PC-9 (cell line): ENCODE results near the gene LIPJ. TPM values are rescaled to one million over a fixed set of nuclear protein-coding genes. Genes with fewer than 3 reads are reported as not detected.

ENCODE experiments used
- BruUV-seq: library from RNA; stranded (reverse); fragments of 400-500 nt; replicated peaks from 2 replicates; lab custom pipeline; 2021; lab: Mats Ljungman, UMichigan
- CTCF ChIA-PET: fragments of 300-600 bp; sonication (Branson Sonifier 250); formaldehyde crosslinking; loops from one replicate; lab custom pipeline; 2022; ENCODE audit warnings: antibody characterized with exemption; lab: Charles Lee
- POLR2A ChIA-PET: fragments of 300-600 bp; sonication (Branson Sonifier 250); formaldehyde crosslinking; loops from one replicate; lab custom pipeline; 2022; ENCODE audit warnings: antibody characterized with exemption; ENCODE audit not compliant: unreplicated experiment; lab: Charles Lee
- DNase-seq, 2 experiments: peaks; one replicate each; pipeline versions ENCODE4 v3.0.0 to v3.0.0-alpha.2; 2015 to 2022; ENCODE audit warnings: mixed read lengths in 1 of 2
- H2AFZ ChIP-seq: fragments of 200-600 bp; sonication (generic); 2 replicates; pipeline ENCODE4 v1.8.1; 2017; ENCODE audit warnings: antibody characterized with exemption
- H3F3A ChIP-seq: fragments of 200-600 bp; sonication (generic); 2 replicates; pipeline ENCODE4 v1.8.1; 2017; ENCODE audit warnings: antibody characterized with exemption, mild to moderate bottlenecking, low read depth; ENCODE audit not compliant: insufficient read depth
- H3K27ac ChIP-seq: fragments of 200-600 bp; sonication (generic); 2 replicates; pipeline ENCODE4 v1.6.1; 2016; ENCODE audit warnings: mixed run types
- H3K27me3 ChIP-seq: fragments of 200-600 bp; sonication (generic); 2 replicates; pipeline ENCODE4 v1.6.1; 2016; ENCODE audit warnings: low read depth, mixed run types; ENCODE audit not compliant: insufficient read depth
- H3K36me3 ChIP-seq: fragments of 200-600 bp; sonication (generic); 2 replicates; pipeline ENCODE4 v1.6.1; 2016; ENCODE audit warnings: low read depth, mixed run types
- H3K4me1 ChIP-seq: fragments of 200-600 bp; sonication (generic); replicated peaks from 2 replicates; pipeline ENCODE4 v1.6.1; 2016; ENCODE audit warnings: mixed run types; ENCODE audit not compliant: insufficient read depth
- H3K4me2 ChIP-seq: fragments of 200-600 bp; sonication (generic); 2 replicates; pipeline ENCODE4 v1.6.1; 2017; ENCODE audit warnings: mixed run types
- H3K4me3 ChIP-seq: fragments of 200-600 bp; sonication (generic); 2 replicates; pipeline ENCODE4 v1.6.1; 2016; ENCODE audit warnings: mixed run types
- H3K79me2 ChIP-seq: fragments of 200-600 bp; sonication (generic); 2 replicates; pipeline ENCODE4 v1.6.1; 2017; ENCODE audit warnings: low read depth, mixed run types
- H3K9me2 ChIP-seq: fragments of 200-600 bp; sonication (generic); 2 replicates; pipeline ENCODE4 v1.8.1; 2017; ENCODE audit warnings: mild to moderate bottlenecking; ENCODE audit not compliant: insufficient read depth
- H3K9me3 ChIP-seq: fragments of 200-600 bp; sonication (generic); 2 replicates; pipeline ENCODE4 v1.8.1; 2016; ENCODE audit warnings: low read depth; ENCODE audit not compliant: insufficient read depth
- H4K20me1 ChIP-seq: fragments of 200-600 bp; sonication (generic); 2 replicates; pipeline ENCODE4 v1.8.1; 2017; ENCODE audit not compliant: insufficient read depth
- CTCF ChIP-seq: fragments of 200-600 bp; sonication (generic); conservative IDR thresholded peaks from 2 replicates; pipeline ENCODE4 v1.6.1; 2017; ENCODE audit warnings: mixed run types, antibody characterized with exemption, mild to moderate bottlenecking, moderate library complexity
- EZH2 ChIP-seq: fragments of 200-600 bp; sonication (generic); IDR thresholded peaks from 2 replicates; pipeline ENCODE4 v1.8.0; 2017; ENCODE audit warnings: antibody characterized with exemption, low read depth
- intact Hi-C: fragments of 100-400 bp; cut with micrococcal nuclease; formaldehyde crosslinking; loops from one replicate; pipeline ENCODE4 v1.10.0; 2022; ENCODE audit not compliant: unreplicated experiment
- total RNA-seq: library from RNA; stranded (reverse); gene quantifications from 2 replicates; pipeline ENCODE4 v1.2.3, GENCODE V29; 2021

The LIPJ gene
- total RNA-seq, 1 experiment from 2014 or later, result not detected

GRCh38 chr10:88565072-88565471, 21.5 kb upstream of the LIPJ start:
- Histone ChIP-seq H3K4me1 (no peaks in the 10 kb centered on the region), H2AFZ (no peak overlapping the region), H3K4me3 (no peak overlapping the region), H3K9me2 (no peaks in the 10 kb centered on the region), H3K4me2 (no peak overlapping the region), H3K36me3 (no peaks in the 10 kb centered on the region), H3F3A (no peaks in the 10 kb centered on the region), H3K9me3 (no peaks in the 10 kb centered on the region), H3K27me3 (no peaks in the 10 kb centered on the region), H3K27ac (no peak overlapping the region), H4K20me1 (no peaks in the 10 kb centered on the region), H3K79me2 (no peaks in the 10 kb centered on the region)
- TF ChIP-seq EZH2, result no peak
- peak; percentile 60 for TF ChIP-seq CTCF
- no peak for DNase-seq
- POLR2A ChIA-PET, result interaction anchor here (0.5 to 0.6 kb wide), 3 partner anchors 120 to 543 kb away, joined by 3 to 10 read pairs (median 4); no protein-coding TSS in a partner anchor
- CTCF ChIA-PET, result interaction anchor here (0.5 to 1.1 kb wide), 5 partner anchors 11 to 710 kb away, joined by 3 to 5 read pairs (median 4); no protein-coding TSS in a partner anchor
- intact Hi-C loops, result loop anchor here (1.0 to 10.0 kb wide), 4 partner anchors 245 to 652 kb away; no protein-coding TSS in a partner anchor
- no TSS peak for BruUV-seq

DNA sequence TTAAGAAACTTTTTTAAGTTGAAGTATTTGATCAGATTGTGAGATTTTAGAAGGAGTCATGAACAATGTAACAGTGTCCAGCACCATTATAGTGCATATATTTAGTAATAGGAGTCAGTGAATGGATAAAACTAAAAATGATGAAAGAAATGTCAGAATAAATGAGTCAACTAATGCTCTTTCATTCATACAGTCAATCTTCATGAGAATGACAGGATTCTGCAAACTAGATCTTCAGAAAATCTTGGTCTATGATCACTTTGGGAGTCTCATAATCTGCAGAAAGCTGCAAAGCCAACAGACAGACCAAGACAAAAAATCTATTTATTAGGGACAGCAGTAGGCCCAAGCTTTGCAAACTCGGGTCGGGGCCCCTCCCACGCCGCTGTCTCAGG, 4.2 kb upstream of the LIPJ start:
- no peak for TF ChIP-seq EZH2
- TF ChIP-seq CTCF, result no peak
- Histone ChIP-seq H3K4me1 (no peaks in the 10 kb centered on the region), H3K27ac (no peak overlapping the region), H3K9me3 (no peaks in the 10 kb centered on the region), H3K79me2 (no peaks in the 10 kb centered on the region), H3K4me3 (no peak overlapping the region), H3K9me2 (no peaks in the 10 kb centered on the region), H3K4me2 (no peak overlapping the region), H3K36me3 (no peaks in the 10 kb centered on the region), H3F3A (no peaks in the 10 kb centered on the region), H2AFZ (no peak overlapping the region), H4K20me1 (no peaks in the 10 kb centered on the region), H3K27me3 (no peaks in the 10 kb centered on the region)
- POLR2A ChIA-PET, result no interaction called here
- intact Hi-C loops, result no loop called here
- no TSS peak for BruUV-seq
- DNase-seq, result no peak
- CTCF ChIA-PET, result no interaction called here

DNA sequence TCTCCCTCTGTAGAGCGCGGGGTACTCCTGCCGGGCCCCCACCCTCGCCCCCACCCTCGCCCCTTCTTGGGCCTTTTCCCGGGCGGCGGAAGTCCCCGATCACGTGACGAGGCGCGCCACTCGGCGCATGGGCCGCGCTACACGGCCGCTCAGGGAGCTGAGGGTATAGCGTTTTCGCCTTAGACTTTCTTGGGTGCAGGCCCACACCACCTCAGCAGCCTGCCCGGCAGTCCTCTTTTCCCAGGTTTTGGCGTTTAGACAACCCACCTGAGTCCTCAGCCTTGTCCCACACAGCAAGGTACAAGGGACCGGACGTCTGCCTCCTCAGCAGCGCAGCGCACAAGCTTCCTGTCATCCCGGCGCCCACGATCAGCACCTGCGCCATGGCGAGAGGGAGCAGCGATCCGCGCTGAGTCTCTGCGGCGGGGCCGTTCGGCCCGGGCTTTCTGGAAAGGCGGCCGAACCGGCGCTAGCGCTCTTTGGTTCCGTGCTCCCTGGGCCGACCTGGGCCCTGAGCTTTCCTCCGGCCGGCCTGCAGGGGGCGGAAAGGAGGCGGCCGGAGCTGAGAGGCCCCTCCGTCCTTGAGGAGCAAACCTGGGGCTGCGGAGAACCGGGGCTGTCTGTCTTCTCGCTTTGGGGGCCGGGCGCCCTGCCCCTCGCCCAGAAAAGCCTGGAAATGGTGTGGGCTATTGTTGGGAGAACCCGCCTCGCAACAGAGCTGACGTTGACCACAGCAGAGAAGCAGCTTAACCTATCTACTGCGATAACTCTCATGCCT, 3.6 kb upstream of the LIPJ start, which contains the start of gene RNLS:
RNLS (minus strand) TSS at position 513 of the 778 bp plus-strand sequence.
- no peak within 1 kb of the TSS for H2AFZ ChIP-seq
- H3F3A ChIP-seq, result no peaks in the 10 kb centered on the region
- H4K20me1 ChIP-seq, result no peaks in the 10 kb centered on the region
- no peaks in the 10 kb centered on the region for H3K79me2 ChIP-seq
- BruUV-seq, result no TSS peak
- CTCF ChIA-PET, result no interaction called here
- H3K9me3 ChIP-seq, result no peaks in the 10 kb centered on the region
- no peak within 1 kb of the TSS for H3K27ac ChIP-seq
- TF ChIP-seq EZH2, result no peak
- no peak for TF ChIP-seq CTCF
- POLR2A ChIA-PET, result no interaction called here
- no peak within 1 kb of the TSS for H3K4me3 ChIP-seq
- no peaks in the 10 kb centered on the region for H3K36me3 ChIP-seq
- no peaks in the 10 kb centered on the region for H3K4me1 ChIP-seq
- H3K4me2 ChIP-seq, result no peak within 1 kb of the TSS
- no peaks in the 10 kb centered on the region for H3K27me3 ChIP-seq
- no peak for DNase-seq
- H3K9me2 ChIP-seq, result no peaks in the 10 kb centered on the region
- intact Hi-C loops, result no loop called here
